T-helper 9 cell (primary cell): ENCODE data around the gene PIK3AP1.
"Not testable (repeated sequence)": the region's sequence is repeated elsewhere in the genome, so short reads cannot be mapped to it uniquely, and the experiment has no call there.

Source experiments
- DNase-seq: peaks from one replicate; pipeline ENCODE4 v3.0.0-alpha.2; 2020
- total RNA-seq, 2 donors: gene quantifications; one replicate each; lab custom pipeline; 2026; lab: John Stamatoyannopoulos, UW

The PIK3AP1 gene, protein sequence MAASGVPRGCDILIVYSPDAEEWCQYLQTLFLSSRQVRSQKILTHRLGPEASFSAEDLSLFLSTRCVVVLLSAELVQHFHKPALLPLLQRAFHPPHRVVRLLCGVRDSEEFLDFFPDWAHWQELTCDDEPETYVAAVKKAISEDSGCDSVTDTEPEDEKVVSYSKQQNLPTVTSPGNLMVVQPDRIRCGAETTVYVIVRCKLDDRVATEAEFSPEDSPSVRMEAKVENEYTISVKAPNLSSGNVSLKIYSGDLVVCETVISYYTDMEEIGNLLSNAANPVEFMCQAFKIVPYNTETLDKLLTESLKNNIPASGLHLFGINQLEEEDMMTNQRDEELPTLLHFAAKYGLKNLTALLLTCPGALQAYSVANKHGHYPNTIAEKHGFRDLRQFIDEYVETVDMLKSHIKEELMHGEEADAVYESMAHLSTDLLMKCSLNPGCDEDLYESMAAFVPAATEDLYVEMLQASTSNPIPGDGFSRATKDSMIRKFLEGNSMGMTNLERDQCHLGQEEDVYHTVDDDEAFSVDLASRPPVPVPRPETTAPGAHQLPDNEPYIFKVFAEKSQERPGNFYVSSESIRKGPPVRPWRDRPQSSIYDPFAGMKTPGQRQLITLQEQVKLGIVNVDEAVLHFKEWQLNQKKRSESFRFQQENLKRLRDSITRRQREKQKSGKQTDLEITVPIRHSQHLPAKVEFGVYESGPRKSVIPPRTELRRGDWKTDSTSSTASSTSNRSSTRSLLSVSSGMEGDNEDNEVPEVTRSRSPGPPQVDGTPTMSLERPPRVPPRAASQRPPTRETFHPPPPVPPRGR
- 2.6 to 2.9 reads per million in 2 donors for total RNA-seq

DNA sequence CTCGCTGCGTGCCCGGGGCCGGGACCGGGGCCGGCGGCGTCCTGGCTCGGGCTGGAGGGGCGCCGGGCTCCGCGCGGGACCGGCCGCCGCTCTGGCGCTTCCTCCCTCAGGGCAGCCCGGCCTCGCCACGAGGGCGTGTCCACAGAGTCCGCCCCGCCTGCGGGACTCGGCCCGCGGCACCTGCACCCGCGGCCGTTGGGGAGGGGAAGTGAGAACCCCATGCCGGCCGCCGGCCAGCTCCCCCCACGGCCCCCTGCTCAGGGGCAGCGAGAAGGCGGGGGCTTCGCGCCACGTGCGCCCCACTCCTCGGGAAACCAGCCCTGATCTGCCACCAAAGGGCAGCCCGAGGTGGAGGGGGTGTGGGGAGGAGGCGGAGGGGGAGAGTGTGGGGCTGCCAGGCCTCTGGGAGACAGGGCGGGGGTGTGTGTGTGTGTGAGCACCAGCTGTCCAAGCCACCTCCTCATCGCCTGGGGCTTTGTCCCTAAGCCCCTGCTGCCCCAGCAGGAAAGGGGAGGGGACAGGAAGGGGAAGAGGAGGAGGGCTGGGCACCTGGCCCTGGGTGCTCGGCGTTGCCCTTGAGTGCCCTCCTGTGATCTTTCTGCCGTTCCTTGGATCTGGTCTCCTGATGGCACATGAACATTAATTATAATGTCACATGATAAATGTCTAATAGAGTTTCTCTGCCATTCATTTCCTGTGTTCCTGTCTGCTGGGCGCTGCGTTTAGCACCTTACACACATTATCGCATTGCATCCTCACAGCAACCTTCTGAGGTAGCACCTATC lies at the start of gene PIK3AP1:
PIK3AP1 (minus strand) TSS at position 93 of the 785 bp plus-strand sequence. CDS start 120 bp downstream, outside the sequence.
- peak; percentile 12 for DNase-seq

DNA sequence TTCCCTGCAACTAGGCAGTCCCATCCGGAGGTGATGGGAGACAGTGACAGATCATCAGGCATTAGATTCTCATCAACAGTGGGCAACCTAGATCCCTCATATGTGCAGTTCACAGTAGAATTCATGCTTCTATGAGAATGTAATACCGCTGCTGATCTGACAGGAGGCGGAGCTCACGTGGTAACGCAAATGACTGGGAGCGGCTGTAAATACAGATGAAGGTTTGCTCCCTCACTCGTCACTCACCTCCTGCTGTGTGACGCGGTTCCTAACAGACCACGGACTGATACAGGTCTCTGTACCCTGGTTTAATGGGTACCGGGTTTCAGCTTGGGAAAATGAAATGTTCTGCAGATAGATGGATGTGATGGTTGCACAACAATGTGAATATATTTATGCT lies 47.8 kb upstream of the PIK3AP1 start:
- no peak for DNase-seq

DNA sequence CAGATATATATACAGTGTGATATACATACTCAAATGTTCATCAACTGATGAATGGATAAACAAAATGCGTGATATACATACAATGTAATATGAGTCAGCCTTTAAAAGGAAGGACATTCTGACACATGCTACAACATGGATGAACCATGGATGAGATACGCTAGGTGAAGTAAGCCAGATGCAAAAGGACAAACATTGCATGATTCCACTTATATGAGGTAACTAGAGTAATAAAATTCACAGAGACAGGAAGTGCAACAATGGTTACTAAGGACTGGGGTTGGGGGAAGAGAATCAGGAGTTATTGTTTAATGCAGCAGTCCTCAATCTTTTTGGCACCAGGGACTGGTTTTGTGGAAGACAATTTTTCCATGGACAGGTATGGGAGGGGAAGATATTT lies 47.3 kb upstream of the PIK3AP1 start:
- DNase-seq, result no peak

DNA sequence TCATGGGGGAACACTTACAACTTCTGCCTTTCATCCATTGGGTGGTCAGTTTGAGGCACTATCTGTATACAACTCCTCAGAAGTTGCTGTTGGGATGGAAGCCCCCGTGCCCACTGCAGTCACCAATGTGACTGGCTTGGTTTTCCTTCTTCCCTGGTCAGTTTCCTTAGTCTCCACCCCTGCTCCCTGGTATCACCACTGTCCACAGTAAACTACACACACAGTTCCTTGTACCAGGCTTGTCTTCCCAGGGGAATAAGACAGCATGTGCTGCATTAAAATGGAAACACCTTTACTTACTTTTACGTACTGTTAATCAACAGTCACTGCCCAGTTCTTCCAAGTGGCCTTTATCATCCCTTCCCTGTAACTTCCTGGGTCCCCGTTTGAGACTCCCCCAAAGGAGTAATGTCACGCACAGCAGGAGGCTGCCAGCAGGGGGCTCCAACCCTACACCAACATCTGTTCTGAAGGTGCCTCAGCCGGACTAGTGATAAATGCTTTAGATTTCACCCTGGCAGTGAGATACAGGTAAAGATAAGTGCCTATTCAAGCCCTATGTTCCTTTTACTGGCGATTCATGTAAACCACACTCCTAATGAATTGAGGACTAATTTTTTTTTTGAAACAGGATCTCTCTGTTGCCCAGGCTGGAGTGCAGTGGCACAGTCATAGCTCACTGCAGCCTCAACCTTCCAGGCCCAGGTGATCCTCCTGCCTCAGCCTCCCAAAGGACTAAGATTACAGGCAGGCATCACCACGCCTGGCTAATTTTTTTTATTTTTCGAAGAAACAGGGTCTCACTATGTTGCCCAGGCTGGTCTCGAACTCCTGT lies 45.3 kb upstream of the PIK3AP1 start:
- DNase-seq, result peak; percentile 64

DNA sequence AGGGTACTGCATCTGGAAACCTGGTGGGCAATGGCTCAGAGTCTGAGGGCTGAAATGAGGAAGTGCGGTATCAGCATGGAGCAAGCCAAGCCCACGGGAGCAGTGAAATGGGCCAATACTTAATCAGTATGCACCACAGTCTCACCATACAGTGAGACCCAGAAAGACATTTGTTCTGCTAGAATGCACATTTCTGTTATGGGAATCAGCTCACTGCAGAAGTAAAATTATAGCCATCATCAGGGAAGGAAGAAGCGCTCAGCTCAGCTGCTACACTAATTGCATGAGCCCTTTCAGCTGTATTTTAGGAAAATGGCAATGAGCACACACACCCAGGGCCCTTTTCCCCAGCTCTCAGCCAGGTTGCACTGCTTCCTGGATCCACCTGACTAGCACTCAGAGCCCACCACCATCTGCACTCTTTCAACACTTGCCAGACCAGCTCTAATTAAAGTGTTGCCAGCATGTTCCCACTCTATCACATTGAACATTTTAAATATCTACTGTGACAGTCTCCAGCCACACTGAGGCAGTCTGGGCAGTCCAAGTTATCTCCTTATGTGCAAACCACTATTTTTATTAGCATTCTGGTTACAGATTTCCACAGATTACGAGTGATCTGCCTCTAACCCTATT lies 44.2 kb upstream of the PIK3AP1 start:
- DNase-seq, result no peak

DNA sequence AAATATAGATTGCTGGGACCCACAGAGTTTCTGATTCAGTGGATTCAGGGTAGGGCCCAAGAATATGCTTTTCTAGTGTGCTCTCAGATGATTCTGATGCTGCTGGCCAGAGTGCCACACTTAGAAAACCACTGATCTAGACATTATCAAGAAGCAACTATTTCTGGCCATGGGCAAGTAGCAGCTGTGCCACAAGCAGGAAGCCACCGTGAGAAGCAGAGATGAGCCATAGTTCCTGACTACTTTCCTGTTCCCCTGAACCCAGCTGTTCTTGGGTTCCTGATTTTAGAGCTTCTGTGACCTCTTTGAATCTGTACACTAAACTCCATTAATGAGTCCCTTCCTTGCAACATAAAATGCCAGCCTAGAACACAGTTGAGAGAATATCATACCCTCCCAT lies 38.1 kb upstream of the PIK3AP1 start:
- no peak for DNase-seq

DNA sequence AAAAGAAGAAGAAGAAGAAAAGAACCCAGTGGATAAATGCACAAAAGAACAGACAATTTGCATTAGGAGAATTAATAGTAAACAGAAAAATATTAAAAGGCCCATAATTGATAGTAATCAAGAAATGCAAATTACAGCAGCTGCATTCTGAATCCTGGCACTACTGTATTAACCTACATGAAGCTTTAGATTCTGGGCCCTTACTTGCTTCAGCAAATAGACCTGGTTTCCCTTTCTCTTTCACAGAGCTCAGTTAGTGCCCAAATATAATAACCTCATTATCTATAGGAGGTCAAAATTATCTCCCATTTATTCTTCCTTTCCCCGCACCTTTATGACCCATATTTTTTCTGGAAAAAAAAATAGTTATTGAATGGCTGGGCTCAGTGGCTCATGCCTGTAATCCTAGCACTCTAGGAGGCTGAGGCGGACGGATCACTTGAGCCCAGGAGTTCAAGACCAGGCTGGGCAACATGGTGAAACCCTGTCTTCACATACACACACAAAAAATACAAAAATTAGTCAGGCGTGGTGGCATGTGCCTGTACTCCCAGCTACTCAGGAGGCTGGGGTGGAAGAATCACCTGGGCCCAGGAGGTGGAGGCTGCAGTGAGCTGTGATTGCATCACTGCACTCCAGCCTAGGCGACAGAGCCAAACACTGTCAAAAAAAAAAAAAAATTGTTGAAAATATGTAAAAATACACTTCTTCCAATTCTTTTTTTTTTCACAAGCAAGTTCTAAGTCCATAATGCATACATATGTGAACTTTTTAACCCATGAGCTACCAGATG lies 36.0 kb upstream of the PIK3AP1 start:
- DNase-seq, result no peak

DNA sequence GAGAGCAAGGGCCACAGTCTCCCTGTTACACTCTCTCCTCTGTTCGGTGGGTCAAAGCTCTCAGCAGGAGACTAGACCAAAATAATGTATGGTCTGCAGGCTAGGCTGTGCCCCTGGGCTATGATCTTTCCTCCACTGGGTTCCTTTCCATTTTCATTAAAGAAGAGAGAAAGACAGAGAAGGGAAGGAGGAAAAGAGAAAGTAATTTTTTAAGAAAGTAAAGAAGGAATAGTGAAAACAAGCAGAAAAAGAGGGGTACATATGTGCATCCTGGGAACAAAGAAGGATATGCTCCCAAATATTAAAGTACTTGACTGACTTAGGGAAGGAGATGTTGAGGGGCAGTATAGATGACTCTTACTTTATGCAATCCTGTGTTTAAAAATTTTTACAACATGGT lies 33.6 kb upstream of the PIK3AP1 start:
- no peak for DNase-seq

DNA sequence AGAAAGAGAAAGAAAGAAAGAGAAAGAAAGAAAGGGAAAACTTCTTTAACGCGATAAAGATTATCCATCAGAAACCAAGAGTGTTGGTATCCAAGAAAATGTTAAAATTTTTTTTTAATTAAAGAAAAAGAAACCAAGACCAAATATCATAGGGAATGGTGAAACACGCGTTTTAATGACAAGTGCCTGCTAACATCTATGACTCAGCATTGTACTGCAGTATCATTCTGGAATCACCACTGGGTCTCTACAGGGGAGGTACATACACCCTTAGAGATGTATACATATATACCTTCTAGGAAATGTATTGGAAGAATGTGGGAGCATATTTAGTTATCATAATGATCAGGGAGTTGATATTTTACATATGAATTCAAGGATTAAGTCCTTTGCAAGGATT lies 32.1 kb upstream of the PIK3AP1 start:
- no peak for DNase-seq

DNA sequence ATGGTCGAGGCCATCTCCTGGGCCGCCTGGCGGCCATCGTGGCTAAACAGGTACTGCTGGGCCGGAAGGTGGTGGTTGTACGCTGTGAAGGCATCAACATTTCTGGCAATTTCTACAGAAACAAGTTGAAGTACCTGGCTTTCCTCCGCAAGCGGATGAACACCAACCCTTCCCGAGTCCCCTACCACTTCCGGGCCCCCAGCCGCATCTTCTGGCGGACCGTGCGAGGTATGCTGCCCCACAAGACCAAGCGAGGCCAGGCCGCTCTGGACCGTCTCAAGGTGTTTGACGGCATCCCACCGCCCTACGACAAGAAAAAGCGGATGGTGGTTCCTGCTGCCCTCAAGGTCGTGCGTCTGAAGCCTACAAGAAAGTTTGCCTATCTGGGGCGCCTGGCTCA lies 30.0 kb upstream of the PIK3AP1 start:
- DNase-seq, result not testable (repeated sequence)

DNA sequence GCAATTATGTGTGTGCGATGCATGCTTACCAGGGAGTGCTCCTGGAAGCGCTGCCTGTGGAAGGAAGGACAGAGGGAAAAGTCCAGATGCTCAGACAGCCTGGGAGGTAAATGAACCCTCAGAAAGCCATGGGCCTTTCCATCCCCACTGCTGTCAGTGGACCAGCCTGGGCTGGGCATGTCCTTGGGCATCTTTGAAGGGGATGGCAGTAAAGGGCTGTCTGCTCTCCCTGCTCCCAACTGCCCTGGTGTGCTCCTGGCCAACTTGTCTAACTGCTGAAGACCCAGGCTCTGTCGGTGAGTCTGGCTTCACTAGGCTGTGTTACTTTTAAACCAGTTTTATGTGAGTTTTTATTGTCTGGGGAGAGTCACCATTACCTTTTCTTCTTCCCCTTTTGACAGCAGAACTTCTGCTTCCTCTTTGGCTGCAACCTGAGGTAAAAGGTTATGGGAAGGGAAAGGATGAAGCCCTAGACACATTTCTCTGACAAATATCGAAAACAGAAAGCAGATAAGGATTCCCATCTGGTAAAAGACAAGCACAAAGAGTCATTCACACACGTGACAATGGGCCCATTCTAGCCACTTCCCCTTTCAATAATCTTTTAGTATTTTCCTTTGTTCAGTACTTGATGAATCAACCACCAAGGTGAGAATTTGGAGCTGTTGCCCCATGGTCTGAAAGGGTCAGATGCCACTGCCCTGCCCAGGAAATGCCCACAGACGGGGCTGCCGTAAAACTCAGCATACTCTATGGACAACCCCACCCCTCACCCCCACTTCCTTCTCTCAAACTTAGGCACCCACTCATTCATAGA lies 27.6 kb upstream of the PIK3AP1 start:
- no peak for DNase-seq

DNA sequence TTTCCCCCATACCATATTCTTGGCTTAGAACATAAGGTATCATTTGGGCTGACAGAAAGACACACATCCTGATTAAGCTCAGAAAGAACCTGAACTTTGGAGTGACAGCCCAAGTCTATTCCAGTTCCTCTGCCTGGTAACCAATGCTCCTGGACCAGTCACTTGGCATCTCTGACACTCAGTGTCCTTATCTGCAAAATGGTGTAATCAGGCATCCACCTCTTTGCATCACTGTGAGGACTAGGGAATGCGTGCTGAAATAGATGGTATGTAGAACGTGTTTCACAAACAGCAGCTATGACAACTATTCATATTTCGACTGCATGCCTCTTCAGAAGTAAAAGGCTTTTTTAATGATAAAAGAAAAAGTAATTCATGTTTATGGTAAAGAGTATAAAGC lies 26.2 kb upstream of the PIK3AP1 start:
- DNase-seq, result no peak

DNA sequence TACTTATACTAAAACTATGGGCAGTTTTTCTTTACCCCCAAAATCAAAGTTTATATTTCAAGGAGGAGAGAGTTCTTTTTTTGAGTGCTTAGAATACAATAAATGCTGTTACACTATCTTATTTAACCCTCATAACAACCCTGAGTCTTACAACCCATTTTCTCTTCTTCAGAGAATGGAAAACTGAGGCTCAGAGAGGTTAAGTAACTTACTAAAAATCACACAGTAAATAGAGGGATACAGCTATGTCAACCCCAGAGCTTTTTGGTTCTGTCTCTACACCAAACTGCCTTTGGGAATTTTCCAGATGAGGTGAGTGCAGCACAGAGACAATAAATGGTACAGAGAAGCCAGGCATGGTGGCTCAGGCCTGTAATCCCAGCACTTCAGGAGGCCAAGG lies 25.6 kb upstream of the PIK3AP1 start:
- DNase-seq, result no peak

DNA sequence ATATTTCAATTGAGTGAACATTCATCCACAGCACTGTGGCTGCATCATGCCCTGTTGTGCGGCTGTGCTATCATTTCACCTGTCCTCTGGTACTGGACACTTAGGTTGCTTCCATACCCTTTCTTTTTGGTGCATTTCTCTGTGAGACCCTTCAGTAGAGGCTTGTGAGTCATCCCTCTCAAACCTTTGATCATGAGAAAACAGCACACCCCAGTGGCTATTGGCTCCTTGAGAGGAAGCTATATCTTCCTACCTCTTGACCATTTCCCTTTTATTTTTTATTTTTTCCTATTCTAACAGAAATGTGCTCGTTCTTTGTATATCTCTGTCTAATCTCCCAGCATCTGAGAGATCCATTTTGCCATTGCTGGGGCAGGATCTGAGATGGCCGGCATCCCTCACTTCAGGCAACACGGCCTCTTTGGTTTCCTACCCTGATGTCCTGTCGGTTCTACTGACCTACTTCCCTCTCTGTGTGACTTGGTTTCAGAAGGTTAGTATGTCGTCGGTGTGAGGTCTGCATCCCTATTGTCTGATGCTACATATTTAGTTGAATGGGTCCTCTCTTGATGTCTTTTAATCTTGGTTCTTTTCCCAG lies 23.8 kb upstream of the PIK3AP1 start:
- no peak for DNase-seq

DNA sequence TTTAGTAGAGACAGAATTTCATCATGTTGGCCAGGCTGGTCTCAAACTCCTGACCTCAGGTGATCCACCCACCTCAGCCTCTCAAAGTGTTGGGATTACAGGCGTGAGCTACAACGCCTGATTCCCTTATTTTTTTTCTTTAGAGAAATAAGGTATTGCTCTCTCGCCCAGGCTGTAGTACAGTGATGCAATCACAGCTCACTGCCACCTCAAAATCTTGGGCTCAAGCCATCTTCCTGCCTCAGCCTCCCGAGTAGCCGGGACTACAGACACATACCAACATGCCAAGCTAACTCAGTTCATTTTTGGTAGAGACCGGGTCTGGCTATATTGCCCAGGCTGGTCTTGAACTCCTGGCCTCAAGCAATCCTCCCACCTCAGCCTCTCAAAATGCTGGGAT lies 21.2 kb upstream of the PIK3AP1 start:
- DNase-seq, result not testable (repeated sequence)

DNA sequence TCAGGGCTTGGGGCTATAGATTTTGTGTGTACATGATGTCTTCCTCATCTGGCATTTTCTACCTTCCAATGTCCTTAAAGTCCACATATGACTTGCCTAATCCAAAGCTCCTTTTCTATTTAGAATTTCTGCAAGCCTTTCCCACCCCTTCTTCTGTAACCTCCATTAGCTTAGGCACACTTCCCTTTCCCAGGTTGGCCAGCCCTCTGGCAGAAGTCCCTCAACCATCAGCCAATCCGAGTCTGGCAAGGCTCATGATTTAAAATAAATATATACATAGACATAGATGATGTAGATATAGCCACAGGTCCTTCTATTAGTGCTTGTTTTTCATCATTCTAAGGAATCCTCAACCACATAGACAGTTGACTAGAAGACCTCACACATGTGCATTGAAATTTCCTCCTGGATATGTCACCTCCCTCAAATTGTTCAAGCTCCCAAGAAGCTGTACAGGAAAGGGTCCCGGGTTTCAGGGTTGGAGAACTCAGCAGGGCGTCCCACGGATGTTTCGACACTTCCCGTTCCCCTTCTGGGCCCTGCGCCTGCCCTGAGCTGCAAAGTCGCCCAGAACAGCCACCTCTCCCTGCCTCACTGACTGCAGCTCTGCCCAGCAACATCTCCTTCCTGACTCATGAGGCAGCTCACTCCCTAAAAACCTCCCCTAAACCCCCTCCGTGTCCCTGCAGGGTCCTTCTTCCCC lies 20.4 kb upstream of the PIK3AP1 start:
- no peak for DNase-seq

DNA sequence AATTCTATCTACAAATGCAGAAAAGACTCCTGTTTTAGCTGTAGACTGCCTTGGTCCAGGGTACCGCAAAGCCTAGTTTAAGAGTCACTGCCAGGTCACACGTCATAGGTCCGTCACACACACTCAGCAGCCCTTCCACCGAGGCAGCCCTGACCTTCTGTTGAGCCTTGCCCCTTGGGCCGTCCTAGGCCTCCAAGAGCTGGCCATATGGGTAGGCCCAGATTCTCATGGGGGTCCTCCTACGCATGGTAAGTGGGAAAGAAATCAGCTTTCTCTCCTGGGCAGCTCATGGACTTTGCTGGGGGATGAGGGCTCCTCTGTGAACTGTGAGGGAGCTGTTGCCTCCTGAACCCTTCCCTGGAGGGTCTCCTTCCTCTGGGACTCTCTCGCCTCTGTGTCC lies 19.8 kb upstream of the PIK3AP1 start:
- DNase-seq, result no peak

DNA sequence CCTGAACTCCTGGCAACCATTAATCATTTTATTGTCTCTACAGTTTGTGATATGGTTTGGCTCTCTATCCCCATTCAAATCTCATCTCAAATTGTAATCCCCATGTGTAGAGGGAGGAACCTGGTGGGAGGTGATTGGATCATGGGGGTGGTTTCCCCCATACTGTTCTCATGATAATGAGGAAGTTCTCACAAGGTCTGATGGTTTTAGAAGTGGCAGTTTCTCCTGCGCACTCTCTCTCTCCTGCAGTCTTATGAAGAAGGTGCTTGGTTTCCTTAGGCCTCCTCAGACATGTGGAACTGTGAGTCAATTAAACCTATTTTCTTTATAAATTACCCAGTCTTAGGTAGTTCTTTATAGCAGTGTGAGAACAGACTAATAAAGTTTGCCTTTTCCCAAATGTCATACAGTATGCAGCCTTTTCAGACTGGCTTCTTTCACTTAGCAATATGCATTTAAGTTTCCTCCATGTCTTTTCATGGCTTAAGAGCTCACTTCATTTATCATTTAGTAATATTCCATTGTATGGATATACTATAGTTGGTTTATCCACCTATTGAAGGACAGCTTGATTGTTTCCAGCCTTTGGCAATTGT lies 17.1 kb upstream of the PIK3AP1 start:
- not testable (repeated sequence) for DNase-seq
